Measurements from ENCODE around the gene GPHN.

The GPHN gene

GRCh38 chr14:66600416-66600815 lies 92.5 kb downstream of the GPHN start:
- DNase-seq (ENCODE audit: low read depth in 2 of 2) = no peak

GRCh38 chr14:66601932-66602578 lies 94.1 kb downstream of the GPHN start:
- DNase-seq (ENCODE audit: low read depth in 2 of 2) = no peak

GRCh38 chr14:66603945-66604344 lies 96.0 kb downstream of the GPHN start:
- DNase-seq (ENCODE audit: low read depth in 2 of 2) = no peak

GRCh38 chr14:66606826-66607225 lies 98.9 kb downstream of the GPHN start:
- no peak for DNase-seq (ENCODE audit: low read depth in 2 of 2)

- DNase-seq (ENCODE audit: low read depth in 2 of 2) = no peak
Observed at GRCh38 chr14:66610154-66610563, 102.2 kb downstream of the GPHN start.

GRCh38 chr14:66613344-66613743 lies 105.4 kb downstream of the GPHN start:
- DNase-seq (ENCODE audit: low read depth in 2 of 2) = no peak

GRCh38 chr14:66619952-66620351 lies 112.0 kb downstream of the GPHN start:
- no peak for DNase-seq (ENCODE audit: low read depth in 2 of 2)

- DNase-seq (ENCODE audit: low read depth in 2 of 2) = no peak
Observed at GRCh38 chr14:66623838-66624237, 115.9 kb downstream of the GPHN start.

- peak in 1 of 2 experiments; percentile 15 for DNase-seq (ENCODE audit: low read depth in 2 of 2)
Observed at GRCh38 chr14:66624336-66624937, 116.5 kb downstream of the GPHN start.

- DNase-seq (ENCODE audit: low read depth in 2 of 2) = no peak
Observed at GRCh38 chr14:66628636-66629035, 120.7 kb downstream of the GPHN start.

- no peak for DNase-seq (ENCODE audit: low read depth in 2 of 2)
Observed at GRCh38 chr14:66629499-66629898, 121.6 kb downstream of the GPHN start.

GRCh38 chr14:66634876-66635275 lies 126.9 kb downstream of the GPHN start:
- no peak for DNase-seq (ENCODE audit: low read depth in 2 of 2)

- DNase-seq (ENCODE audit: low read depth in 2 of 2) = no peak
Observed at GRCh38 chr14:66635435-66635834, 127.5 kb downstream of the GPHN start.

GRCh38 chr14:66636240-66636639 lies 128.3 kb downstream of the GPHN start:
- no peak for DNase-seq (ENCODE audit: low read depth in 2 of 2)

GRCh38 chr14:66638689-66639088 lies 130.7 kb downstream of the GPHN start:
- DNase-seq (ENCODE audit: low read depth in 2 of 2) = no peak

GRCh38 chr14:66641861-66642635 lies 134.1 kb downstream of the GPHN start:
- DNase-seq (ENCODE audit: low read depth in 2 of 2) = no peak

GRCh38 chr14:66643344-66643743 lies 135.4 kb downstream of the GPHN start:
- DNase-seq (ENCODE audit: low read depth in 2 of 2) = no peak

- DNase-seq (ENCODE audit: low read depth in 2 of 2) = no peak
Observed at GRCh38 chr14:66645716-66646115, 137.8 kb downstream of the GPHN start.

- no peak for DNase-seq (ENCODE audit: low read depth in 2 of 2)
Observed at GRCh38 chr14:66649498-66649897, 141.6 kb downstream of the GPHN start.

- DNase-seq (ENCODE audit: low read depth in 2 of 2) = no peak
Observed at GRCh38 chr14:66650491-66650911, 142.6 kb downstream of the GPHN start.

- no peak for DNase-seq (ENCODE audit: low read depth in 2 of 2)
Observed at GRCh38 chr14:66651536-66652220, 143.7 kb downstream of the GPHN start.

- DNase-seq (ENCODE audit: low read depth in 2 of 2) = no peak
Observed at GRCh38 chr14:66652525-66653106, 144.7 kb downstream of the GPHN start.

Measured in stimulated activated CD4-positive, alpha-beta T cell treated with anti-CD3 and anti-CD28 coated beads, Interleukin-12 subunit alpha, Interleukin-12 subunit beta, amount 100 ng/mL, for 24 hours (primary cell).